ENCODE results near the gene HPSE2.

HPSE2 gene

DNA sequence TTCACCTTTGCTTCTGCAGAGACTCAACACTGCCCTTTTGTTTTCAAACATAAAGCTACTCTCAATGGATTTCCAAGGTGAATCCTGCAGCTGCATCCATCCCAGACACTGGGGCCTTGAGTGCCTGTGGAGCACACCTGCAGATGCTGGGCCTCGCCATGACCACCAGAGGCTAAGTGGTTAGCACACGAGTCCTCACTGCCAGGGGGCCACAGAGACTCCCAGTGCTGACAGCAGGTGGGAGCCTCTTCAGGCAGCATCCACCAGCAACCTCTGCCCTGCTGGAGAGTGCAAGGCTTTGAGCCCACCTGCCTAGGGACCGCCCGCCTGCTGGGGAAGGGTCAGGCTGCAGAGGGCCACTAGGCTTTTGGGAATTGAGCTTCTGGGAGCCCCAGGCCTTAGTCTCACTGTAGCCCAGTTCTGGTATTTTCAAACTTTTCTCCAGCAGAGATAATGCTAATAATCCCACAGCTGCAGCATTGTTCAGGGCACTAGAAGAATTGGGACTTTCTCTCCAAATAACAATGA lies 779.5 kb downstream of the HPSE2 start:
- no peak for DNase-seq

DNA sequence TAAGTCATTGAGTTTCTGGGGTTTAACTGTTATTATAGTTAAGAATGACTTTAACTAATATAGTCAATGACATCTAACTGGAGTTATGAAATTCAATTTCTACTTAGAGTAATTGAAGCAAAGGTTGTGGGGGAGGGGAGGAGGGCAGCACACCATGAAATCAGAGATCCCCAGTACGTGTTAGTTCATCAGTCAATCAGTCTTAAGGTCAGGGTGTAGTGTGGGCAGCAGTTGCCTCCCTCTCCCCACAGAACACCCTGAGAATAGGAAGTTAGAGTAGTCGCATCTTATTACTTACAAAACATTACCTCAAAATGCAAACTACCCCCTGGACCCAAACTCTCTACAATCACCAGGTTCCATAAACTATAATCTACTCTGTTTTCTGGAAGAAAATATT lies 781.9 kb downstream of the HPSE2 start:
- no peak for DNase-seq

DNA sequence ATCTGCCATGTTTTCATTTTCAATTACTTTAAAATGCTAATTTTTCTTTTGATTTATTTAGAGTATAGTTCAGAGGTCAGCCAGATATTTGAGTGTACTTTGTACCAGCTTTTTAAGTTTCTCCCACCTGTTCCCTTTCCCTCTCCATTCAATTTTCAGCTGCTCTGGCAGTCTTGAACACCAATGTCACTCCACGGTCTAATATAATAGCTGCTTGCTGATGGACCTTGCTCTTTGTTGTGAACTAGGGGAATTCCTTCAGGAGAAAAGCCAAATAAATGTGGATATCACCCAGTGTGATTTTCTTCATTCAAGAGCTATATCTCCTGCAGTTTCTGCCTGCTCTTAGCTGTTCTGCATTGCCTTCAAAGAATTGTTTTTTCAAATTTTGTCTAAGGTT lies 785.0 kb downstream of the HPSE2 start:
- no peak for DNase-seq

DNA sequence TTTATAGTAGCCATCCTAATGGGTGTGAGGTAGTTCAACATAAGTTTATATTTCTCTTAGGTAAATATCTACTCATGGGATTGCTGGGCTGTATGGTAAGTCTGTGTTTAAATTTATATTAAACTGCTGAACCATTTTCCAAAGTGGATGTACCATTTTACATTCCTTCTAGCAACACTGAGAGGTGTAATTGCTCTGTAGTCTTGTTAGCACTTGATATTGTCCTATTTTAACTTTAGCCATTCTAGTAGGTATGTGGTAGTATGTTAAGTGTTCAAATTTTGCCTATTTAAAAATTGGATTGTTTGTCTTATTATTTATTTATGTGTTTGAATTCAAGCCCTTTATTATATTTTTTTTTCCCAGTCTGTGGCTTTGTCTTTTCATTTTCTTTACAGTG lies 786.4 kb downstream of the HPSE2 start:
- DNase-seq, result no peak

DNA sequence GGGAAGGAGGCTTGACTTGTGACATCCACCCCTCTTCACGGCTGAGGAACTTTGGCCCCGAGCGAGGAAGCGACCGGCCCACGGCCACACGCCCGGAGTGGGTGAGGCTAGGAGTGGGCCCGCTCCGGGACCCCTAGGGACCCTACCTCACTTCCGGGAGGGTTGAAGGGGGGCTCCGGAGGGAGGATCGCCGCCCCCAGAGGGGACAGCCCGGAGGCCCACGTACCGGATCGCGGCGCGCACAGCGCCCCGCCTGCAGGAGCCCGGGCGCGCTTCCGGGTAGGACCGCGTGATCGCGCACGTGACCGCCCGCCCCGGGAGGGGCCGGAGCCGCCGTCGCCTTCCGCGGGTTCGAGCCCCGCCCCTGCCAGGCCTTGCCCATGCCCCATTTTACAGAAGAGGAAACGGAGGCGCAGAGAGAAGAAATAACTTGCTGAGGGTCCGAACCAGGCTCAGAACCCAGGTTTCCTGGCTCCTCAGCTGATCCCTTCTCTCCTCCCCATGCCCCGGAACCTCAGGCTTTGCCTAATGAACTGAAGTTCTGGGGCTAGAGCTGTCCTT lies 788.9 kb downstream of the HPSE2 start, which contains the start of gene HPS1:
Gene HPS1 (minus strand): TSS at position 275 of the 561 bp plus-strand sequence. CDS start 3,695 bp downstream, outside the sequence.
- DNase-seq, result no peak

DNA sequence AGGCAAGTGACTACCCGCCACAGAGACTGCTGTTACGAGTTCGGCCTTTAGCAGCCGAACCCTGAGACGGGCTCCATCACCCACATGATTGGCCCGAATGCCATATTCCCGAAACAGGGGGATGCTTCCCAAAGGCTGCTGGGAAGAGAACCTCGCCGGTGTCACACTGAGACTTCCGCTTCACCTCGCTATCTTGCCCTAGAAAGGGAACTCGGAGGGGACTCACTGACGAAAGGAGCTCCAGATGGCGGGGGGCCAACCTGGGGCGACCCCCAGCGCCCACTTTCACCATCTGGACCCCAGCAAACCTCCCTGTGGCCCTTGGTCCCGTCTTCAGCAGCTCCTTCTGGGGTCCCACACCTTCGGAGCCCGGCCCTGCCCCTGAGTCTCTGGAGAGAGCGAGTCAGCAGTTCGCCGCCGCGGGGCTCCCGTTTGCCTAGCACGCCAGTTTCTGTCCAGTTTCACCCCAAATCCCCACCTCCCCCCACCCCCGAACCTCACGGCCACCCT lies 789.4 kb downstream of the HPSE2 start:
- no peak for DNase-seq

DNA sequence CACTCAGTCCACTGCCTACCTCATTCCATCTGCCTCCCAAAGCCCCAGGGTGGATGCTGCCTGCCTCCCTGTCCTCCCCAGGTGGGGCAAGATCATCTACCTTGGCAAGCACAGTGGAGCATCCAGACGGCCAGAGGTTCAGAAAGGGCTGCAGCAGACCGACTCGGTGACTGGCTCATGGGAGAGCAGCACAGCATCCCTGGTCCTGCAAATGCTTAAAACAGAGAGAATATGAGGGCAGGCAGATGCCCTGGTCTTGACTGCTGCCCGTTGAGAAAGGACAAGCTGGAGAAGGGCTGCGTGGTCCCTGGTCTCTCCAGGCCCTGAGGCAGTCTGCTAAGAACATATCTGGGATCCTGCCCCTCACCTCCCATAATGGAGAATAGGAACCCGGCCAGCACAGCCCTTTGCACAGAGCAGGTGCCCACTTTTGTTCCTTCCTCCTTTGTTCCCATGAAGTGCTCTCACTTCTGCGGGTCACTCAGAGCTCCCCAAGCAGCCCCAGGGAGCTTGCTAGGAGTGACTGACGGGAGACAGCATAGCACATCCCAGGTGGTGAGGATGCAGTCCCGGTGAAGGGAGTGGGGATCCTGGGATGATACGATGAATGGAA lies 790.3 kb downstream of the HPSE2 start:
- DNase-seq, result no peak

DNA sequence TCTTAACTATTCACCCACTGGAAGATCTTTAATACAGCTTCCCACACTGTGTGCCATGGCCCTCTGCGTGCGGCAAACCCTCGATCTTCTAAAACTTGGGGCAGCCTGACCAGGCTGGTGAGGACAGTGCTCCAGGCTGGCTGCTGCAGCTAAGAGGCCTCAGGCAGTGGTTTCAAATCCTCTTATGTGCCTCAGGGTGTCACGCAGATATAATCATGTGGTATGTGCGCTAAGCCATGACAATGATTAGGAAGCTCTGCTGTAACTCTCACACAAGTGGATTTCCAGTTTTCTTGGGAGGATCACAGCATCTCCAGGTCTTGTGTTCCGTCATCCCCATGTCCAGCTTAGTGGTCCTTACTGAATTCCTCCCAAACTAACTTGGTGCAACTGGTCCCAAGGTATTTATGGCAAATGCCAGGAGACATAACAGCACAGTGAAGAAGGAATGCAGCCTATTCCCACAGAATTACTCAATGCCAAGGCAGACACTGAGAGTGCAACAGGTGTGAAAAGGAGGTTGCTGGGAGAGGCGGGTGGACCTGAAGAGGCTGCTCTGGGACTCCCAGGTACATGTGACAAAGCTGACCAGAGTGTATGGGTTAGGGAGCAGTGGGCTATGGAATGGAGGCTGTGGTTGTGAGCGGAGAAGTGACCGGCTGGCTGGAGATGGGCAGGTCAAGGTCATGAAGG lies 791.2 kb downstream of the HPSE2 start:
- no peak for DNase-seq

DNA sequence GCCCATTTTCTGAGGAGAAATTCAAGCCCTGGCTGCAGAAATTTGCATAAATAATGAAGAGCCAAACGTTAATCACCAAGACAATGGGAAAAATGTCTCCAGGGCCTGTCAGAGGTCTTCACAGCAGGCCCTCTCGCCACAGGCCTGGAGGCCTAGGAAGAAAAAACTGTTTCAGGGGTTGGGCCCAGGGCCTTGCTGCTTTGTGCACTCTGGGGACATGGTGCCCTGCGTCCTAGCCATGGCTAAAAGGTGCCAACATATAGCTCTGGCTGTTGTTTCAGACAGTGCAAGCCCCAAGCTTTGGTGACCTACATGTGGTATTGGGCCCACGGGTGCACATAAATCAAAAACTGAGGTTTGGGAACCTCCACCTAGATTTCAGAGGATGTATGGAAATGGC lies 796.9 kb downstream of the HPSE2 start:
- no peak for DNase-seq

DNA sequence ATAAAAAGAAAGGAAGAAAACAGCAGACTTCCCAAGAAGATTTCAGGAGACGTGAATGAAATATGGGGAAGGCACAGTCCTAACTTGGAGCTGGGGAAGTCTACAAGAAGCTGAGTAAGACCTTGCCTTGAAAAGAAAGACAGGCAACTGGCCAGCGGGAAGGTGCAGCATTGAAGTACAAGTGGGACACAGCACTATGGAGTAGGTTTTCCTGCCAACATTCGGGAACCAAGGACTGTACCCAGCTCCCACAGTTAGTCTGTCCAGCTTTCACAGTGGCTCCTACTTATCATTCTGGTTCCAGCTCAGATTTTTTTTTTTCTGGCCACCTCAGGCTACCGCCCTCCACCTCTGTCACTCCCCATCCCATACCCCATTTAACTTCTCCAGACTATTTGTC lies 798.9 kb downstream of the HPSE2 start:
- no peak for DNase-seq

DNA sequence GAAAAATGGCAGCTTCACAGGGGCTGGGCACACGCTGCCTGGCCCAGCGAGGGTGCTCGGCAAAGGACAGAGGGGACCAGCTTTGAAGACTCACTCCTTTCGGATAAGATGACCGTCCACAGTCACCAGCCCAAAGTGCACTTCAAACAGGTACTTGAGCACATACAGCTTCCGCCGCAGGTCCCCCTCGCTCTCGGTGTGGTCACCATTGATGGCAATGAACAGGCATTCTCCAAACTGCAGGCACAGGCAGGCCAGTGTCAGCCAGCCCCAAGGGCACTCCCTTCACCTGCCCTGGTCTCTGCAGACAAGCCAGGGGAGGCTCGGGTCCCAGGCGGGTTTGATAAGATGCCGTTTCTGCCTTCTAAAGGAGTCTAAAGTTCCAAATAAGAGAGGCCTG lies 800.5 kb downstream of the HPSE2 start:
- DNase-seq, result no peak

DNA sequence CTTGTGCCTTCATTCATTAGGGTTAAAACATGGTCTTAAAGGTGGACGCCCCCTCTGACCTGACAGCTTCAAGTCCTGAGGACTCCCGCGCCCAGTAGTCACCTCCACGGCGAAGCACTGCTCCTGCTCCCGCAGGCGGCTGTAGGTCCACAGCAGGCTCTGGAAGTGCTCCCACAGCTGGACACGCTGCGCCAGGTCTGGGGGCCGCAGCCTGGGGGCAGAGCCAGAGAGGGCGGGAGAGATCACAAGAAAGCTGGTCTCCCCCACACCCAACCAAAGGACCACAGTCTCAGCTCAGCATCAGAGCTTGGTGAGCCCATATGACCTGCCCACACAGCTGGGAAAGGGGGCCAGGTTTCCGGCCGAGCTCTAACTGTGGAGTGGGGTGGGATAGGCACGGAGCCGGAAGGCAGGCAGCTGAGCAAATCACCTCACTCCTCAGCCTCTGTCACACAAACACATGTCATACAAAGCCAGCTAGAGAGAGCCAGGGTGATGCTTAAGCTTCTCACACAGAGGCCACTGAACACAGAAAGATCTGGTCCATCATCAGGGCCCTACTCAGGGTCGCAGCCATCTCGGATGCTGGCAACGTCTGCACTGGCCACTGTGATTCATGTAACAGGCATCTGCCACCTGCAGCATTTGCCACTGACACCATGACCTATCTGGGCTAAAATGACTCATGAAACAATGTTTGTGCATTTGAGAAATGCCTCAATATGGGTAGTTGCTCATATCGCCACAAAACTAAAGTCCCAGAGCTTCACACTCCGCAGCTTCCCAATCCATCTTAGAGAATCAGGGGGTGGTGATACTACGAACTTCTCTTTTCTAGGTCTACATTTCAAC lies 801.5 kb downstream of the HPSE2 start:
- DNase-seq, result no peak

DNA sequence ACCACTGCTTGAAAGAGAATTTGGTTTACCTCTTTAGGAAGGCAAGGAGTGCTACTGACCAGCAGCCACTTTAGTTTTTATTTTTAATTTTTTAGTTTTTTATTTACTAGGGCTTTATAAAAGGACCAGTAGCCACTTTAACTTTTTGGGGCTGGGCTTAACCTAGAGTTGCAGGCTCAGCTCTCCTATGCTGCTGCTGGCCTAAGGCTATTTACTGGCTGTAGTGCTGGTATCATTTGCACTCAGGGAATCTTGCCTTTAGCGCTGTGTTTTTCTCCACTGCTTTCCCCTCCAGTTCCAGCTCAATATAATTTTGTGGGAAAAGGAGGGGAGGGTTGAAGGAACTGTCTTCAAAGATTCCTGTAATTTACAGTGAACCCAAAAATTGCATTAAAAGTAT lies 802.3 kb downstream of the HPSE2 start:
- DNase-seq, result no peak

DNA sequence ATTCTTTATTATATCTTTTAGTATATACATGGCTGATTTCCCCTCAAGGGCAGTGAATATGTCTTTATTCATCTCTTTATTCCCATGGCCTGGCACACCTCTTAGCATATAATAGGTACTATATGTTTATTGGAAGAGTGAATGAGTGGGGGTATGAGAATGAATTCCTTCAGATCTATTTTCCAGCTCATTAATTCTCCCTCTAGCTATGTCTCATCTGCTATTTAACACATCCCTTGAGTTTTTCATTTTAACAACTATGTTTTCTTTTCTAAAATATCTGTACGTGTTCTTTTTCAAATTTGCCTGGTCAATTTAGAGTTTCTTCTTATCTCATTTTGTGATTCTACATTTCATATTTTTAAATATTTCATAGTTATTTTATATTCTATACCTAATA lies 803.3 kb downstream of the HPSE2 start:
- no peak for DNase-seq

DNA sequence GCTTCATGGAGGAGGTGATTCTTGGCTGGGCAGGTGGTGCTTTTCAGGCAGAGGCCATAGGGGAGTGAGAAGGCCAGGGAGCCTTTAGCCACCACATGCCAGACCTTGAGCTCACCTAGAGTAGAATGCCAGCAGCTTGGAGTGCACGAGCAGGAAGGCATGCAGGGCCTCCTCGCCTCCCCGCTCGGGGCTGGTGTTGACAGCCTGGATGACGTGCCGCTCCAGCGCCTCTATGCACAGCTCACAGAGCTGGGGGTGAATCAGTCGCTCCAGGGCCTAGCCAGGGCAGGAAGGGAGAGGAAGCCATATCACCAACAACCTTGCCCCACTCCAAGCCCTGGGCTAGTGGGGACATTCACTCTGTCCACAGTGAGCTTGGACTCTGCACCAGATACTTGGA lies 804.6 kb downstream of the HPSE2 start:
- DNase-seq, result no peak

DNA sequence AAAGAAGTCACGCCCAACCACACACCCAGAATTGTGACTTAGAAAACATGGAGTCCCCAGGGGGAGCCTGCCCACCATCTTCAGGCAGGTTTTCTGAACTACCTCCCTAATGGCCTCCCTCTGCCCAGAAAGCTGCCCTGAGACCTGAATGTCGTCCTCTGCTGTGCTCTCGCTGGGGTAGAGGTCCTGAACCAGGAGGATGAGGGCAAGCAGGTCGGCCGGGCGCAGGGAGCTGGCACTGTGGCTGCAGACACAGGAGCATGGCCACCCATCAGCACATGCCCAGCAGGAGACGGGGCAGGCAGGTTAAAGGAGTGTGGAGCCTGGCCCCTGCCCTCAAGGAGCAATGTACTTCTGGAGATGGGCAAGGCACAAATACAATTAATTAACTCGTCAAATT lies 805.2 kb downstream of the HPSE2 start:
- DNase-seq, result no peak

DNA sequence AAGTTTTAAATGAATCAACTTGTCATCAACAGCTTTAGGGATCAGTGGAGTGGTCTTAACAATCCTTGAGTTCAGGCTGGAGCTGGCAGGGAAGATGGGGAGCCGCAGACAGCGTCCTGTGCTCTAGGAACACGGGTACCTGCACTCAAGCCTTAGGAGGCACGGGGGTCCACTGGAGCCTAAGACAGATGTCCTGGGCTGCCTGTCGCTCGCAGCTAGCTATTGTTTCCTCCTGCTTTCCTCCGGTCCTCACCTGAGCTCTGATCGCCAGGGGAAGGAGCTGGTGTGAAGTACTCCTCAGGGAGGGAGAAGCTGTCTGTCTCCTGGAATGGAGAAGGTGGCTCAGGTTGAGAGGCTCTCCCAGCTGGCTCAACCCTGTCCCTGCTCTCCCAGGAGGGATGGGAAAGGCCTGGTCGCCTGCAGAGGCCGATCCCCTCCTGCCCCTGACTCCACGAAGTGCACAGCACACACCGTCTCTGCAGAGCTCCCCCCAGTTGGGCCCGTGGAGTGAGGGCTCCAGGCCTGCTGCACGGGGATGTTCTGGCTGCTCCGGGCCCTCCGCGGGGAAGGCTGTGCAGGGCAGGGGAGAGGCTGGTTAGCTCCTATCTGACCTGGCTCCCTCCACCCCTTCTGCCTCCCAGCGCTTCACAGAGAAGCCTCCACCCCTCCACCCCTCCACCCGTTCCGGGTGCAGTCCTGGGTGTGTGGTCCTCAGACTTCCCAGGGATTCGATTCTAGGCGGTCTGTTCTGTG lies 806.2 kb downstream of the HPSE2 start:
- DNase-seq, result no peak

DNA sequence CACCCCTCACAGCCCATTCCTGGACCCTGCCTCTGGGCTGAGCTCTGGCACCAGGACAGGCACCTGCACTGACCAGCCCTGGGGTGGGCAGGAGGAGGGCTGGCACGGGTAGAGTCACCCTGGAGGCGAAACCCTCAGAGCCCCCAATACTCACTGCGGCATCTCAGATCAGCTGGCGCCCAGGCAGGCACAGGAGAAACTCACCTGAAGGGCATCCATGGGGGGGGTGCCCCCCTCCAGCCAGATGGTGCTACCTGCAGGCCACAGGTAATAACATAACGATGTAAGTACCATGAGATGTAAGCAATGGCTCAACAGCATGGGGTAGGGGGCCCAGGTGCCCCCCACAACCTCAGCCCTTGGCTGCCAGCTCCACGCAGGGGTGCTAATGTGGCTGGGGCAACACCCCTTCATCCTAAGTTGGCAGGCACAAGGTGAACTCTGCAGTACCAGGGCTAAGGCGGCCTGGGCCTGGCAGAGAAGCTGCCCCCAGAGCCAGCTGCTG lies 808.6 kb downstream of the HPSE2 start:
- no peak for DNase-seq

DNA sequence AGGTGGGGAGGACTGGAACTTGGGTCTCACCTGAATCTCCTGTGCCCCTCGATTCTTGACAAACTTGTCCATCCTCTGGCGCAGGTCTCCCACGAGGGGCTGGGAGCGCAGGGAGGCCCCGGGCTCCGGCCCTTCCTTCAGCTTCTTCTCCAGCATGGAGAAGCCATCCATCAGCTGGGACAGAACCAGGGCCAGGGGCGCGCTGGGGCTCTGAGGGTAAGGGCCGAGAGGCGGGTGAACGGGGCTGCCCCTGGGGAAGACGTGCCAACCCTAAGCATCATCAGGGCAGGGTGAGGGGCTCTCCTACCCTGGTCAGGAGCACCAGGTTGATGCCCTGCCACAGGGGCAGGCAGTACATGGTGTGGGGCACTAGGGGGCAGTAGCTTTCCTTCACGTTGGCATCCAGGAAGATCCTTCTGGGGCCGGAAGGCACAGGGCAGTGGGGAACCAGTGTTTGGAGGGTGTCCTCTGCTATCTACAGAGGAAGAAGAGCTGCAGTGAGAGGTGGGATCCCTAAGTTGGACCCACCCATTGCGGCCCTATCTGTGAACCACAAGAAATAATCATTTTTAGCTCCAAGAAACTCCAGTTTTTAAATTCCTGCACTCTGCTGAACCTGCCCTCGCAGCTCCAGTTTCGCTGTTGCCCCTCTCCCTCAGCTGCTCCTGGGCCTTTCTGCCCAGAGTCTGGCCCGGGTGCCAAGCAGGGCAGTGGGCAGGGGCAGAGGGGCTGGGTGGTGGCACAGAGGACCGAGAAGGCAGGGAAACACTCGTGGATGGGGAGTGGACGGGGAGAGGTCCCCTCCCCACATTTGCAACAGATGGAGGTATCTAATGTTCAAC lies 809.9 kb downstream of the HPSE2 start:
- DNase-seq, result peak; percentile 7

DNA sequence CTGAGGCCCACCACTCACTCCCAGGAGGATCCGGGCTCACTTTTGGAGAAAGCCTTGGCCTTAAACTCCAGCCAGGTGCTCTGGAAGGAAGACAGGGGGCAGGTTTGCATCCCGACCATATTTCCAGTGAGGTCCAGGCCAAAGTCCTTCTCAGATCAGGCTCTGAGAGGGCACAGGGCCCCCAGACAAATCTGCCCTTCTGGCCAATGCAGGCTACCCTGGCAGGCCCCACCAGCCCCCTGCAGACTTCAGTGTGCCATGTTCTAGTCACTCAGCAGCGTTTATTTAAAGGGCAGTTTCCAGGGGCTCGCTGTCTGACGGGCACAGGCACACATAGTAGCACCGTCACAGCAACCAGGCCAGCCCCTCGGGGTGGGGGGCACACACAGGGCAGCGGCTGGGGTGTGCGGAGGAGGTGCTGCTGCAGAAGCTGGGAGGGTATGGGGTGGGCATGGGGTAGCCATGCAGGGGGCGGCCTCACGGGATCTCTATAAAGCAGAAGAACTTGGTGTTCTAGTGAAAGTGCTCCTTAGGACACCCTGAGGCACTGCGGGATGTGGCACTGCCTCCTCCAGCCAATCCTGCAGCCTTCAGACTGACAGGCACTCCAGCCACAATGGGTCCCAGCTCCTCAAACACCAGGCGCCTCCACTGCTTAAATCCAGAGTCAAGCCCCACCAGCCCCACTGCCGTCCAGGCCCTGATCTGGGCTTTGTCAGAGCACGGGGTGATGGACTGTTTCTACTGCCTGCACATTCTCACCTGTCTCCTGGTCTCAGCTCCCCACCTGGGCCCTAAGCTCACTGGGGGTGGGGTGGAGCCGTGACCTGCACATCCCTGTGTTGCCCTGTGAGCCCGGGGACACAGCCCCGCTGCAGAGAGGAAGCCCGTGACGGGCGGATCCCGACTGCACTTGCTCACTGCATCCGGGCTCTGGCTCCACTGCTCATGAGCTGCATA lies 811.1 kb downstream of the HPSE2 start:
- DNase-seq, result no peak

Data from NCI-H526 treated with DMSO at 0.1 percent for 48 hours (cell line).